ENCODE data around the gene NRBF2. TPM values are rescaled to one million over a fixed set of nuclear protein-coding genes. Genes with fewer than 3 reads are reported as not detected.

NRBF2 gene
- total and polyA plus RNA-seq, 2 of the 4 experiments (the other 2 are of a cell fraction), result 19.9 to 20.6 TPM

- H4K20me1 ChIP-seq (ENCODE audit: insufficient read depth, low read length), result no peaks in the 10 kb centered on the region
- no peak overlapping the region for H3K4me2 ChIP-seq (ENCODE audit: low read depth, low read length)
- H2BK5ac ChIP-seq (ENCODE audit: low read depth, low read length, poor library complexity, severe bottlenecking), result peak overlapping the region; percentile 56
- H4K5ac ChIP-seq (ENCODE audit: low read depth, low read length), result peak overlapping the region; percentile 57; the same call in 1 of the 2 replicates
- peak; percentile 98 for TF ChIP-seq CEBPB (IDR thresholded peaks at IDR 0.05; ENCODE audit: low read depth, low read length)
- no peak for TF ChIP-seq RAD21 (IDR thresholded peaks at IDR 0.05; ENCODE audit: low read length)
- WGBS, 2 experiments (ENCODE audit: extremely low coverage in 2 of 2, insufficient read length in 1 of 2), result no CpG with 5 or more reads among the region's 4 CpGs
- H3K9ac ChIP-seq (ENCODE audit: low read depth, low read length), result no peak overlapping the region
- H3K27me3 ChIP-seq (ENCODE audit: control insufficient read depth, insufficient read depth, low read length), result no peaks in the 10 kb centered on the region
- H3K79me1 ChIP-seq (ENCODE audit: low read depth in 1 of 2, low read length in 2 of 2), result no peaks in the 10 kb centered on the region
- dilution Hi-C loops (cut with HindIII; ENCODE audit: low sequenced_read_pairs, unreplicated experiment), result no loop called here
- peak overlapping the region; percentile 63; the same call in 1 of the 3 replicates for H2BK15ac ChIP-seq (ENCODE audit: low read depth, low read length)
- peak overlapping the region; percentile 76; the same call in 1 of the 2 replicates for H2BK20ac ChIP-seq (ENCODE audit: low read depth, low read length)
- H3K23ac ChIP-seq (ENCODE audit: low read depth, low read length), result peak overlapping the region; percentile 68; the same call in 1 of the 2 replicates
- peak overlapping the region; percentile 85; the same call in 1 of the 2 replicates for H3K27ac ChIP-seq (ENCODE audit: insufficient read depth, low read length)
- peak overlapping the region; percentile 25 to 81; a peak in 3 of 4 replicates for H4K8ac ChIP-seq (ENCODE audit: low read depth in 2 of 2, low read length in 2 of 2)
- H2AK9ac ChIP-seq (replicated peaks; ENCODE audit: low read depth, low read length, poor library complexity), result no peak overlapping the region
- BruUV-seq (replicated peaks), result no TSS peak
- peak overlapping the region; percentile 89 for H3K14ac ChIP-seq (replicated peaks; ENCODE audit: low read depth, low read length)
- DNase-seq, result peak; percentile 88
- no peak overlapping the region for H3K4me3 ChIP-seq (ENCODE audit: insufficient read depth, low read depth, low read length)
- peak overlapping the region; percentile 94 for H3K18ac ChIP-seq (ENCODE audit: low read depth, low read length)
- CTCF ChIA-PET, result interaction anchor here (0.6 to 0.7 kb wide), 2 partner anchors 30 to 32 kb away, joined by 3 to 6 read pairs; no protein-coding TSS in a partner anchor
- peak overlapping the region; percentile 85 for H3K4ac ChIP-seq (ENCODE audit: low read depth, low read length)
- no peaks in the 10 kb centered on the region for H3K9me3 ChIP-seq (ENCODE audit: control insufficient read depth, insufficient read depth, low read length)
- in situ Hi-C loops (cut with MboI; ENCODE audit: low sequenced_read_pairs), result no loop called here
- intact Hi-C loops (cut with micrococcal nuclease), result no loop called here
- no peak overlapping the region; the same call in 1 of the 2 replicates for H2AK5ac ChIP-seq (ENCODE audit: low read depth, low read length)
- no peak overlapping the region for H3K56ac ChIP-seq (ENCODE audit: extremely low read depth, insufficient read depth, low read length)
- peaks cover 4% of the 10 kb centered on the region for H3K4me1 ChIP-seq (ENCODE audit: control insufficient read depth, insufficient read depth, low read length)
- H2BK120ac ChIP-seq (ENCODE audit: low read depth, low read length), result peak overlapping the region; percentile 93
- POLR2A ChIA-PET (ENCODE audit: unreplicated experiment), result no interaction called here
- peak; percentile 78 for ATAC-seq (ENCODE audit: low read depth)
- H2AFZ ChIP-seq (replicated peaks; ENCODE audit: low read length, poor library complexity), result no peak overlapping the region
- peak overlapping the region; percentile 93 for H4K91ac ChIP-seq (ENCODE audit: insufficient read depth, low read depth, low read length)
- H3K36me3 ChIP-seq (ENCODE audit: control insufficient read depth, insufficient read depth, low read length), result no peaks in the 10 kb centered on the region
- H3K9me1 ChIP-seq (ENCODE audit: insufficient read depth, low read length), result no peaks in the 10 kb centered on the region
These were observed 18.9 kb upstream of the NRBF2 start for GRCh38 chr10:63114031-63114814.

Measured in IMR-90 (cell line).